ENCODE results near the gene COL18A1. TPM values are rescaled to one million over a fixed set of nuclear protein-coding genes. Genes with fewer than 3 reads are reported as not detected.

COL18A1 gene
- polyA plus RNA-seq, 1 of the 3 experiments (the other 2 are of a cell fraction) = 118 TPM

DNA sequence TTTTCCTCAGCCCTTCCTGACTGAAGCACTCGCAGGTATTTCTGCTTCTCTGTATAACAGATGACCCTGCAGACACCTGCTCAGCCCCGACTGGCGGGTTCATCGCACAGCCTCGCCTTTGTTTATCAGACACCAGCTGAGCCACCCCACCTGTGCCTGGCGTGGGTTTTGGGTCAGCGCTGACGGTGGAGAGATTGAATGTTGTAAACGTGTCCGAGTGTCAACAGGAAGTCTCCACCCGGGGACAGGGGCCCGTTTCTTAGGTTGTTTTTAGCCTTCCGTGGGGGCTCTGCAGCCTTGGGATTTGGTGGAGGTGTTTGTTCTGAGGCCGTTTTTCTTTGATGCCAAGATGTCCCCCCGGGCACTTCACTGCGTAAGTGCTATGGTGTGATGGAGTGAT is 60.1 kb downstream of the COL18A1 start:
- CTCF ChIA-PET = interaction anchor here (1.6 kb wide), 1 partner anchor 13 kb away, joined by 8 read pairs; no protein-coding TSS in a partner anchor
- TF ChIP-seq RFX5 (IDR thresholded peaks at IDR 0.05; ENCODE audit: low read length) = no peak
- TF ChIP-seq RAD21 (IDR thresholded peaks at IDR 0.05; ENCODE audit: low read length) = no peak
- no peak for TF ChIP-seq MXI1 (IDR thresholded peaks at IDR 0.05; ENCODE audit: low read depth, low read length)
- no peak for TF ChIP-seq SMC3 (IDR thresholded peaks at IDR 0.05; ENCODE audit: low read depth, low read length)
- TF ChIP-seq EP300 (IDR thresholded peaks at IDR 0.05; ENCODE audit: borderline replicate concordance in 1 of 2, low read depth in 1 of 2, low read length in 1 of 2) = no peak
- TF ChIP-seq TEAD4 (IDR thresholded peaks at IDR 0.05; ENCODE audit: borderline replicate concordance, insufficient read depth) = no peak
- TF ChIP-seq POLR2AphosphoS5 (IDR thresholded peaks at IDR 0.05; ENCODE audit: low read depth, low read length) = no peak
- TF ChIP-seq, protein P1, sequence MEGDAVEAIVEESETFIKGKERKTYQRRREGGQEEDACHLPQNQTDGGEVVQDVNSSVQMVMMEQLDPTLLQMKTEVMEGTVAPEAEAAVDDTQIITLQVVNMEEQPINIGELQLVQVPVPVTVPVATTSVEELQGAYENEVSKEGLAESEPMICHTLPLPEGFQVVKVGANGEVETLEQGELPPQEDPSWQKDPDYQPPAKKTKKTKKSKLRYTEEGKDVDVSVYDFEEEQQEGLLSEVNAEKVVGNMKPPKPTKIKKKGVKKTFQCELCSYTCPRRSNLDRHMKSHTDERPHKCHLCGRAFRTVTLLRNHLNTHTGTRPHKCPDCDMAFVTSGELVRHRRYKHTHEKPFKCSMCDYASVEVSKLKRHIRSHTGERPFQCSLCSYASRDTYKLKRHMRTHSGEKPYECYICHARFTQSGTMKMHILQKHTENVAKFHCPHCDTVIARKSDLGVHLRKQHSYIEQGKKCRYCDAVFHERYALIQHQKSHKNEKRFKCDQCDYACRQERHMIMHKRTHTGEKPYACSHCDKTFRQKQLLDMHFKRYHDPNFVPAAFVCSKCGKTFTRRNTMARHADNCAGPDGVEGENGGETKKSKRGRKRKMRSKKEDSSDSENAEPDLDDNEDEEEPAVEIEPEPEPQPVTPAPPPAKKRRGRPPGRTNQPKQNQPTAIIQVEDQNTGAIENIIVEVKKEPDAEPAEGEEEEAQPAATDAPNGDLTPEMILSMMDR (IDR thresholded peaks at IDR 0.05) = no peak
- TF ChIP-seq EZH2phosphoT487 (IDR thresholded peaks at IDR 0.05; ENCODE audit: borderline replicate concordance, low read depth) = no peak
- no peak for TF ChIP-seq GATA2 (CRISPR knock-in tag; IDR thresholded peaks at IDR 0.05)
- TF ChIP-seq NFIC (IDR thresholded peaks at IDR 0.05; ENCODE audit: borderline replicate concordance) = no peak
- TF ChIP-seq RXRA (IDR thresholded peaks at IDR 0.05; ENCODE audit: borderline replicate concordance, low read depth) = no peak
- no peak for TF ChIP-seq TCF12 (IDR thresholded peaks at IDR 0.05)
- no peak for TF ChIP-seq REST (IDR thresholded peaks at IDR 0.05; ENCODE audit: low read depth, low read length)
- no peak for TF ChIP-seq FOXJ3 (CRISPR knock-in tag; IDR thresholded peaks at IDR 0.05)
- no peak for TF ChIP-seq CHD2 (IDR thresholded peaks at IDR 0.05; ENCODE audit: low read length, partially characterized antibody)
- TF ChIP-seq IRF3 (IDR thresholded peaks at IDR 0.05; ENCODE audit: low read depth, low read length) = no peak
- no peak for TF ChIP-seq NRF1 (IDR thresholded peaks at IDR 0.05; ENCODE audit: low read depth, low read length)
- no peak for TF ChIP-seq FOXM1 (IDR thresholded peaks at IDR 0.05; ENCODE audit: low read depth)
- DNase-seq = no peak

More for the DNA sequence above, 60.1 kb downstream of the COL18A1 start:
- Histone ChIP-seq H3F3A (replicated peaks; ENCODE audit: insufficient read depth) (no peaks in the 10 kb centered on the region), H3K4me2 (no peak overlapping the region), H3K9me2 (no peaks in the 10 kb centered on the region), H3K4me3 (ENCODE audit: low read depth in 2 of 2, low read length in 1 of 2) (no peak overlapping the region), H3K36me3 (replicated peaks in 1 of 2; ENCODE audit: control insufficient read depth in 1 of 2, insufficient read depth in 2 of 2, low read length in 1 of 2) (peaks cover 4 to 13% of the 10 kb centered on the region in 2 experiments), H3K9me3 (no peaks in the 10 kb centered on the region), H2AFZ (ENCODE audit: low read depth) (no peak overlapping the region), H3K27me3 (ENCODE audit: insufficient read depth) (no peaks in the 10 kb centered on the region), H4K20me1 (ENCODE audit: insufficient read depth) (peaks cover 45% of the 10 kb centered on the region), H3K79me2 (ENCODE audit: insufficient read depth) (peaks cover 94% of the 10 kb centered on the region), H3K4me1 (ENCODE audit: control insufficient read depth in 1 of 2, insufficient read depth in 2 of 2, low read depth in 1 of 2, low read length in 1 of 2) (peaks cover 0 to 34% of the 10 kb centered on the region in 2 experiments; a peak in 1 of 4 replicates), H3K9ac (no peak overlapping the region), H3K27ac (ENCODE audit: low read depth in 2 of 2, low read length in 1 of 2) (no peak overlapping the region)
- POLR2A ChIA-PET = no interaction called here
- WGBS (ENCODE audit: low lambda C conversion rate) = 96% methylated on average over 9 of the region's 16 CpGs
